GM21367 (cell line): Measurements from ENCODE around the gene NACC2.
"Not testable (repeated sequence)": the region's sequence is repeated elsewhere in the genome, so short reads cannot be mapped to it uniquely, and the experiment has no call there.

Source experiments
- ATAC-seq: cut with Tn5 transposase; IDR thresholded peaks from one replicate; pipeline ENCODE4 v1.9.1; 2021; ENCODE audit not compliant: unreplicated experiment

NACC2 gene

GRCh38 chr9:136111910-136112309, 16.8 kb upstream of the NACC2 start:
- no peak for ATAC-seq

GRCh38 chr9:136111190-136111589, 16.1 kb upstream of the NACC2 start:
- ATAC-seq: no peak

GRCh38 chr9:136110082-136111061, 15.3 kb upstream of the NACC2 start:
- ATAC-seq: no peak

- ATAC-seq: peak; percentile 65
Observed at GRCh38 chr9:136109351-136110081, 14.4 kb upstream of the NACC2 start.

- no peak for ATAC-seq
Observed at GRCh38 chr9:136108648-136109266, 13.7 kb upstream of the NACC2 start.

GRCh38 chr9:136107953-136108647, 13.0 kb upstream of the NACC2 start:
- ATAC-seq: no peak

GRCh38 chr9:136107155-136107952, 12.3 kb upstream of the NACC2 start:
- ATAC-seq: no peak

GRCh38 chr9:136105398-136106135, 10.5 kb upstream of the NACC2 start:
- ATAC-seq: no peak

- no peak for ATAC-seq
Observed at GRCh38 chr9:136104916-136105315, 9.8 kb upstream of the NACC2 start.

GRCh38 chr9:136104488-136104800, 9.4 kb upstream of the NACC2 start:
- no peak for ATAC-seq

- ATAC-seq: no peak
Observed at GRCh38 chr9:136103651-136104487, 8.8 kb upstream of the NACC2 start.

GRCh38 chr9:136101615-136102074, 6.6 kb upstream of the NACC2 start:
- not testable (repeated sequence) for ATAC-seq

GRCh38 chr9:136100700-136101614, 5.9 kb upstream of the NACC2 start:
- no peak for ATAC-seq

- no peak for ATAC-seq
Observed at GRCh38 chr9:136099542-136099941, 4.5 kb upstream of the NACC2 start.

- no peak for ATAC-seq
Observed at GRCh38 chr9:136098844-136099243, 3.8 kb upstream of the NACC2 start.

GRCh38 chr9:136098210-136098609, 3.1 kb upstream of the NACC2 start:
- ATAC-seq: no peak

GRCh38 chr9:136096505-136097001, 1.5 kb upstream of the NACC2 start:
- ATAC-seq: no peak
